Left lung (tissue), 10 donors: ENCODE data around the gene FCER2. TPM values are rescaled to one million over a fixed set of nuclear protein-coding genes. Genes with fewer than 3 reads are reported as not detected.

Source experiments
- ATAC-seq: fragments of 200-7000 bp; cut with Tn5 transposase; one replicate; pipeline ENCODE4 v1.9.1; 2020; ENCODE audit warnings: moderate library complexity
- DNase-seq, 4 donors: peaks; one replicate each; pipeline ENCODE4 v3.0.0-alpha.2; 2013 to 2020
- H3K27ac ChIP-seq, 2 donors: fragments of 200-600 bp; sonication (generic) in 1 of 2; one replicate each; pipeline versions ENCODE4 v1.5.0 to v1.8.0; 2020 to 2021
- H3K27me3 ChIP-seq, 2 donors: fragments of 200-600 bp; sonication (generic) in 1 of 2; one replicate each; pipeline versions ENCODE4 v1.5.0 to v1.8.0; 2020 to 2021
- H3K36me3 ChIP-seq, 2 donors: fragments of 200-600 bp; sonication (generic) in 1 of 2; one replicate each; pipeline versions ENCODE4 v1.5.0 to v1.8.0; 2020 to 2021
- H3K4me1 ChIP-seq, 2 donors: fragments of 200-600 bp; one replicate each; pipeline ENCODE4 v1.8.0; 2021
- H3K4me3 ChIP-seq, 2 donors: fragments of 200-600 bp; sonication (generic) in 1 of 2; one replicate each; pipeline versions ENCODE4 v1.5.0 to v1.8.0; 2020 to 2021; ENCODE audit warnings: mild to moderate bottlenecking in 1 of 2
- H3K9me3 ChIP-seq, 2 donors: fragments of 200-600 bp; sonication (generic) in 1 of 2; one replicate each; pipeline versions ENCODE4 v1.5.0 to v1.8.0; 2020 to 2021
- intact Hi-C, 2 donors: fragments of 100-400 bp; cut with DNase I; formaldehyde crosslinking; loops; one replicate each; pipeline versions ENCODE4 v1.11.2 to v1.14.2; 2022
- polyA plus RNA-seq, 6 donors: library from polyadenylated mRNA; unstranded; fragments of 120-200 nt; gene quantifications; one replicate each; pipeline ENCODE4 v1.2.1, GENCODE V29; 2013; ENCODE audit not compliant: insufficient read length in 6 of 6
- total RNA-seq, 2 donors: library from RNA; stranded (reverse); fragmentation: NEBNext Ultra II Directional; extraction: Animal tissue kit (Norgen Biotek cat#: 25700); gene quantifications; one replicate each; pipeline ENCODE4 v1.2.1, GENCODE V29; 2021
- TF ChIP-seq, protein P1 (sequence below), 2 donors: fragments of 200-600 bp; sonication (generic) in 1 of 2; IDR thresholded peaks; one replicate each; pipeline versions ENCODE4 v1.5.0 to v1.8.0; 2021; ENCODE audit warnings: antibody characterized with exemption in 2 of 2
- donor health status: DM: no; HTN: yes; CAD: no.
- donor health status: DM: no; HTN: no; CAD: no.

The FCER2 gene
- total and polyA plus RNA-seq, 8 donors = 0.27 to 0.73 (median 0.54) TPM

- Histone ChIP-seq H3K36me3 (no peaks in the 10 kb centered on the region), H3K4me1 (peaks cover 0 to 6% of the 10 kb centered on the region in 2 donors), H3K9me3 (no peaks in the 10 kb centered on the region), H3K27me3 (peaks cover 0 to 4% of the 10 kb centered on the region in 2 donors), H3K27ac (no peak overlapping the region), H3K4me3 (no peak overlapping the region)
- TF ChIP-seq, protein P1, sequence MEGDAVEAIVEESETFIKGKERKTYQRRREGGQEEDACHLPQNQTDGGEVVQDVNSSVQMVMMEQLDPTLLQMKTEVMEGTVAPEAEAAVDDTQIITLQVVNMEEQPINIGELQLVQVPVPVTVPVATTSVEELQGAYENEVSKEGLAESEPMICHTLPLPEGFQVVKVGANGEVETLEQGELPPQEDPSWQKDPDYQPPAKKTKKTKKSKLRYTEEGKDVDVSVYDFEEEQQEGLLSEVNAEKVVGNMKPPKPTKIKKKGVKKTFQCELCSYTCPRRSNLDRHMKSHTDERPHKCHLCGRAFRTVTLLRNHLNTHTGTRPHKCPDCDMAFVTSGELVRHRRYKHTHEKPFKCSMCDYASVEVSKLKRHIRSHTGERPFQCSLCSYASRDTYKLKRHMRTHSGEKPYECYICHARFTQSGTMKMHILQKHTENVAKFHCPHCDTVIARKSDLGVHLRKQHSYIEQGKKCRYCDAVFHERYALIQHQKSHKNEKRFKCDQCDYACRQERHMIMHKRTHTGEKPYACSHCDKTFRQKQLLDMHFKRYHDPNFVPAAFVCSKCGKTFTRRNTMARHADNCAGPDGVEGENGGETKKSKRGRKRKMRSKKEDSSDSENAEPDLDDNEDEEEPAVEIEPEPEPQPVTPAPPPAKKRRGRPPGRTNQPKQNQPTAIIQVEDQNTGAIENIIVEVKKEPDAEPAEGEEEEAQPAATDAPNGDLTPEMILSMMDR (IDR thresholded peaks at IDR 0.05) = no peak
- ATAC-seq (no peak), DNase-seq (no peak)
- intact Hi-C loops = no loop called here
Measured at GRCh38 chr19:7742991-7743390, 41.1 kb upstream of the FCER2 start.

DNA sequence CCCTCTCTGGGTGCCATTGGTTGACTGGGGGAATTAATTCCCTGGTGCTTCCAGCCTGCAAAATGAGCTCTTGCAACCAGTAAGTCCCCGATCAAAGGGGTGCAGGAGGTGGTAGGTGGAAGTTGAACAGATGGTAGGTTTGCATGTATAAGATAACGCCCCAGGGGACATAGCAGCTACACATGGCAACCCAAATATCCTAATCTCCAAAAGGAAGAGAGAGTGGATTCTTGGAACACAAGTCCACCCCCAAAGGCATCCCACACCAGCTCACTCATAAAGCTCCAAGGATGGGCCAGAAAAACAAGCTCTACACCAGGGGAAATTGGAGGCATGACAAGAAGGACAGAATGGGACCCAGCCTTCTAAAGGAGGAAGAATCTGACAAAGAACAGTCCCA lies 40.6 kb upstream of the FCER2 start:
- TF ChIP-seq, protein P1 (IDR thresholded peaks at IDR 0.05) = no peak
- Histone ChIP-seq H3K27me3 (peaks cover 0 to under 1% of the 10 kb centered on the region in 2 donors), H3K4me1 (peaks cover 0 to 4% of the 10 kb centered on the region in 2 donors), H3K36me3 (no peaks in the 10 kb centered on the region), H3K4me3 (no peak overlapping the region), H3K27ac (no peak overlapping the region), H3K9me3 (no peaks in the 10 kb centered on the region)
- ATAC-seq = no peak
- no peak for DNase-seq
- intact Hi-C loops = no loop called here

DNA sequence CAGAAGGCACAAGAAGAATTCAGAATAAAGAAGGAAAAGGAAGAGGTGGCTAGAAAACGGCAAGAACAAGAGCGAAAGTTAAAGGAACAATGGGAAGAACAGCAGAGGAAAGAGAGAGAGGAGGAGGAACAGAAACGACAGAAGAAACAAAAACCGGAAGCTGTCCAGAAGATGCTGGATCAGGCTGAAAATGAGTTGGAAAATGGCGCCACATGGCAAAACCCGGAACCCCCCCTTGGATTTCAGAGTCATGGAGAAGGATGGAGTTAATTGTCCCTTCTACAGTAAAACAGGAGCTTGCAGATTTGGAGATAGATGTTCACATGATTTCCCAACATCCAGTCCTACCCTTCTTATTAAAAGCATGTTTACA lies 38.7 kb upstream of the FCER2 start:
- DNase-seq (no peak), ATAC-seq (no peak)
- TF ChIP-seq, protein P1 (IDR thresholded peaks at IDR 0.05) = no peak
- H3K4me1 ChIP-seq = no peaks in the 10 kb centered on the region
- H3K27ac ChIP-seq = peak overlapping the region in 1 of 2 donors; percentile 63
- no peaks in the 10 kb centered on the region for H3K27me3 ChIP-seq
- H3K36me3 ChIP-seq = no peaks in the 10 kb centered on the region
- intact Hi-C loops = no loop called here
- H3K9me3 ChIP-seq = no peaks in the 10 kb centered on the region
- no peak overlapping the region for H3K4me3 ChIP-seq

GRCh38 chr19:7739801-7740681 lies 38.1 kb upstream of the FCER2 start:
- peaks cover 0 to under 1% of the 10 kb centered on the region in 2 donors for H3K4me1 ChIP-seq
- ATAC-seq (no peak), DNase-seq (no peak)
- no peaks in the 10 kb centered on the region for H3K27me3 ChIP-seq
- no peak overlapping the region for H3K4me3 ChIP-seq
- intact Hi-C loops = no loop called here
- TF ChIP-seq, protein P1 (IDR thresholded peaks at IDR 0.05) = no peak
- peak overlapping the region; percentile 23 to 63 for H3K27ac ChIP-seq
- H3K36me3 ChIP-seq = no peaks in the 10 kb centered on the region
- no peaks in the 10 kb centered on the region for H3K9me3 ChIP-seq

GRCh38 chr19:7739211-7739755 lies 37.4 kb upstream of the FCER2 start:
- no peaks in the 10 kb centered on the region for H3K9me3 ChIP-seq
- intact Hi-C loops = no loop called here
- H3K36me3 ChIP-seq = no peaks in the 10 kb centered on the region
- no peak overlapping the region for H3K27ac ChIP-seq
- H3K4me1 ChIP-seq = peaks cover 0 to 8% of the 10 kb centered on the region in 2 donors
- no peak overlapping the region for H3K4me3 ChIP-seq
- TF ChIP-seq, protein P1 (IDR thresholded peaks at IDR 0.05) = no peak
- no peaks in the 10 kb centered on the region for H3K27me3 ChIP-seq
- no peak for ATAC-seq
- DNase-seq = no peak
